Left forelimb (tissue), 1 donor: Measurements from ENCODE around the gene RPS8.
"Not testable (repeated sequence)": the region's sequence is repeated elsewhere in the genome, so short reads cannot be mapped to it uniquely, and the experiment has no call there.

Experiments used
- DNase-seq: peaks from one replicate; pipeline ENCODE4 v3.0.0-alpha.2; 2018; ENCODE audit warnings: low spot score

The RPS8 gene

GRCh38 chr1:44820328-44821239 is 45.2 kb downstream of the RPS8 start:
- DNase-seq, result no peak

DNA sequence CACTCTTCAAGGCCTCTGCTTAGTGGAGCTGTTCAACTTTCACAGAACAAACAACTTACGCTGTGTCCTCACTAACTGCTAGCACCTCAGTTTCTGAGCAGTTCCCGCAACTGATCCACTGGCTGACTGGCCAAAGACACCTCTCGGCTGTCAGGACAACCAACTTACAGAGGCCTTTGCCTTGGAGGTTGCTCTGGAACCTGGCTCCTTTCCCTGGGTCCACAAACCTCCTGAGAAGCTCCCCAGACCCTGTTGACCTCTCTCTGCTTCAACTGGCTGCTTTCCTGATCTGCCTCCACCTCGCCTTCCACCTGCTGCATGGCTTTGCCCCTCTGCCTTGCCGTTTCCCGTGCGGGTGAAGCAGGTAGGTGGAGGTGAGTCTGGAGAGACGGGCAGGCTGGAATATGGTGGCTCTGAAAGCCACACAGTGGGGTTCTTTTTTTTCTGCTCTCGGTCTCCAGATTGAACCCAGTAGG is 45.9 kb downstream of the RPS8 start:
- DNase-seq, result no peak

DNA sequence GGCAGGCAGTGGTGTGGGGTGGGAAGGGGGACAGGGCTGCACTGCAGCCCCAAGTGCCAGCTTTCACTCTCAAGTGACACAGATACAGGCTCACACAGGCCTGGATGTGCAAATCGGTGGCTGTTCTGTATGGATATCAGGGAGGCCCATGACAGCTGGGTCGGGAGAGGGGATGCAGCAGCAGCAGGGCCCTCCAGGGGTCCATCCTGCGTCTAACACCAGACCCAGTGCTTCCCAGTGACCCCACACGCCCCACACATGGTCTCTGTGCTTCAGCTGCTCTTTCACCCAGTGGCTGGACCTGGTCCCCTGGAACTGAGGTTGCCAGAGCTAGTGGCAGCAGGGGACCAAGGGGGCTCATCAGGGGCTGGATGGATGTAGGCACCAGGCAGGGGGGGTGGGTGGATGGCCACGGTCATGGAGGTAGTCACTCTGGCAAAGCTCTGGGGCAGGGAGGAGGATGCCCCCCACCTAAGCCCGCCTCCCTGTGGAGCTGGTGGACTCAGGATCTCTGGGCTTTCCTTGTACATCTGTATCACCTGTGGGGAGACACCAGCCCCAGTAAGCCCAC is 46.9 kb downstream of the RPS8 start:
- no peak for DNase-seq

DNA sequence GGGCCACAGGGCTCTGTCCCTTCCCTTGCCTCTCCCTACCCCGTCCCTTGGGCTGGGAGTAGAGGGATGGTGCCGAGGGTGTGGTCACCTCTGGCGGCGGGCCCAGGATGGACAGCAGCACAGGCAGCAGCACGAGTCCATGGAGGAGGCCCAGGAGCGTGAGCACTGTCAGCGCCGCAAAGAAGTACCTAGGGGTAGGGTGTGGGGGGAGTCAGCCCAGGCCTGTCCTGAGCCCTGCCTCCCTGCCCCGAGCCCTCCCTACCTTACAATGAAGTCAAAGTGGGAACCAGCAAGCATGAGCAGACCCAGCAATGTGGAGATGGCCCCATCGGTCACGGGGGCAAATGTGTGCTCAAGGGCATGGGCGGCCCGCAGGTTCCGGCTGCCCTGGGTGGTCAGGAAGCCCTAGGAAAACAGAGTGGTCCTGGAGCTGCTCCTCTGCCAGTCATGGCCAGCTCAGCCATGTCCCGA is 47.7 kb downstream of the RPS8 start:
- no peak for DNase-seq

DNA sequence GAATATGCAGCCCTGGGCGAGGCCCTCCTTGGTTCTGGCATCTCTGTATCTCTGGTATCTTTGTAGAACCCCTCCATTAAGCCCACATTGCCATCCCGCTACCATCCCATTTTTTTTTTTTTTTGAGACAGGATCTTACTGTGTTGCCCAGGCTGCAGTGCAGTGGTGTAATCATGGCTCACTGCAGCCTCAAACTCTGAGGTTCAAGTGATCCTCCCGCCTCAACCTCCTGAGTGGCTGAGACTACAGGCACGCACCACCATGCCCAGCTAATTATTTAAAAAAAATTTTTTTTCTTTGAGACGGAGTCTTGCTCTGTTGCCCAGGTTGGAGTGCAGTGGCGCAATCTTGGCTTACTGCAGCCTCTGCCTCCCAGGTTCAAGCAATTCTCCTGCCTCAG is 49.1 kb downstream of the RPS8 start:
- not testable (repeated sequence) for DNase-seq

GRCh38 chr1:44826375-44827196 is 51.2 kb downstream of the RPS8 start:
- DNase-seq, result no peak

DNA sequence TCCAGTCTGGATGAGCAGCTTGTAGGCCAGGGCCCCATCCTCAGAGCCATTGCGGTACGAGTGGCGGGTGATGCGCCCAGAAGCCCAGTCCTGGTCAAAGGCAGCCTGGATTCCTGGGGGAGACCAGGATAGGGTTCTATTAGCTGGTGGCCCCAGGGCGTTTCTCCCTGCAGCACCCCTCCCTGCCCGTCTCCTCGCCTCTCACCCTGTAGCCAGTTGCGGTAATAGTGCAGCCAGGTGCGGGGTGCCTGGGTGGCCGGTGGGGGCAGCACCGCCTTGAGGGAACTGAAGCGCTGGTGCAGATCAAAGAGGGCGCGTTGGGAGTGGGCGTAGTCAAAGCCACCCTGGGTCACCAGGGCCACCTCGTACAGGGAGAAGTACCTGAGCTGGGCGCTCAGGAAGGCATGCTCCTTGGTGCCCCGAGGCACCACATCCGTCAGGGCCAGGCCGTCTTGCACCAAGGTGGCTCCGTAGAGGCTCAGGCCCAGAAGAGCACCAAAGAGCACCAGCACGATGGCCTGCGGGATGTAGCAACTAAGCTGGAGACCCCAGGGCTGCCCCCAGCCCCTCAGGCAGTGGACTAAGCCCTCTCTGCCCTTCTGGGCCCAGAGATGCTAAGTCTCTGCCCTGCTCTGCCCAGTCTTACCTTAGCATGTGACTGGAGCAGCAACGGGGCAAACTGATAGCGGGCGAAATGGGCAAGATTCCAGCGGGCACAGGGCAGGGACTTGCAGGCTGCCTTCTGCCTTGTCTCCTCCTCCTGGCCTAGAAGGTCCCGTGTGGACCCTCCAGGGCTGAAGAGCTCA is 52.1 kb downstream of the RPS8 start:
- no peak for DNase-seq

DNA sequence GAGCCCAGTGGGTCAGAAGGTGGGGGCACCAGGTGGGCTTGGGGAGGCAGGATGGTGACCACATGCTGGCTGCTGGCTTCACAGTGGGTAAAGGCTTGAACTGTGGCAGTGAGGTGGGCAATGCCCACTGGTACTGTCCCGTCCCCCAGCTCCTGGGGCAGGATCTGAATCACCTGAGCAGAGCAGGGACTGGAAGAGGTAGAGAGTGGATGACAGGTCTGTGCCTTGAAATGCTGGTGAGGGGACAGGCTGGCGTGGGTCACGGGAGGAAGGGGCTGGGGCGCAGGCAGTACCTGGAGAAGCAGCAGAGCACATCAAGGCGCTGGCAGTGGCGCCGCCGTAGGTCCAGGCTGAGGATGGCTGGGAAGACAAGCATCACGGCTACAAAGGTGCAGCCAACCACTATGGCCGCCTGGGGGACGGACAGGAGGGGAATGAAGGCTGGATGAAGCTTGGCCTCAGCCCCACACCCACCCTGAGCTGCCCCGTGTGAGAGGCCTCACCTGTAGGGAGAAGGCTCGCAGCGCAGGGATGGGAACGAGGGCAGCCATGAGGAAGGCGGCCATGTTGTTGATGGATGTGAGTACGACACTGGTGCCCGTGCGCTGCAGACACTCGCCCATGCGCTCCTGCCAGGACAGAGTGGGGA is 52.8 kb downstream of the RPS8 start:
- no peak for DNase-seq
